HepG2 (cell line): ENCODE results near the gene HEMK1.

Experiments
- CTCF ChIP-seq: sonication (generic); formaldehyde crosslinking; IDR thresholded peaks from 2 replicates; pipeline ENCODE4 v1.5.0; 2020; ENCODE audit warnings: mild to moderate bottlenecking, missing genetic modification reagents, moderate library complexity
- RAD21 ChIP-seq: fragments of 450-650 bp; formaldehyde crosslinking; IDR thresholded peaks from 2 replicates; pipeline ENCODE4 v1.5.0; 2020; ENCODE audit warnings: mild to moderate bottlenecking

GRCh38 chr3:50582083-50582482, 12.8 kb downstream of the HEMK1 start:
- TF ChIP-seq CTCF (CRISPR knock-in tag) (no peak), RAD21 (CRISPR knock-in tag) (no peak)
